T-helper 9 cell (primary cell): ENCODE data around the gene ROCK2.

Source experiments
- DNase-seq: peaks from one replicate; pipeline ENCODE4 v3.0.0-alpha.2; 2020

Gene ROCK2

GRCh38 chr2:11224887-11225286 is 119.5 kb downstream of the ROCK2 start:
- DNase-seq, result no peak

- DNase-seq, result no peak
Measured at GRCh38 chr2:11222845-11223244, 121.6 kb downstream of the ROCK2 start.

GRCh38 chr2:11220445-11220844 is 124.0 kb downstream of the ROCK2 start:
- no peak for DNase-seq

GRCh38 chr2:11215407-11215806 is 129.0 kb downstream of the ROCK2 start:
- no peak for DNase-seq

DNA sequence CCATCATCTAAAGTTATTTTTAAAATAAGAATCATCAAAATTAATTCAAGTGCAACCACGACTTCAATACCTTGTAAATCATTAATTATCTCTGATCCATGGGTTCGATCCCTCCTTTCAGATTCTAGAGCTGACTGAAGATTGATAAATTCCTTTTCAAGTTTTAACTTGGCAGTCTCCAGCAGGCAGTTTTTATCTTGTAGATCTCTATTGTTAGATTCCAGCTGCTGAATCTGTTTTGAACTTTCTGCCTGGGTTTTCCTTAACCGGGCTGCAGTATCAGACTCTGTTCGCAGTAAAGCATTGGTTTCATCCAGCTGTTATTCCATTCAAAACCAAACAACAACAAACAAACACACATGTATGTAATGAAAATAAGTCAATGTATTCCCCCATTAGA is 129.7 kb downstream of the ROCK2 start:
- DNase-seq, result no peak

DNA sequence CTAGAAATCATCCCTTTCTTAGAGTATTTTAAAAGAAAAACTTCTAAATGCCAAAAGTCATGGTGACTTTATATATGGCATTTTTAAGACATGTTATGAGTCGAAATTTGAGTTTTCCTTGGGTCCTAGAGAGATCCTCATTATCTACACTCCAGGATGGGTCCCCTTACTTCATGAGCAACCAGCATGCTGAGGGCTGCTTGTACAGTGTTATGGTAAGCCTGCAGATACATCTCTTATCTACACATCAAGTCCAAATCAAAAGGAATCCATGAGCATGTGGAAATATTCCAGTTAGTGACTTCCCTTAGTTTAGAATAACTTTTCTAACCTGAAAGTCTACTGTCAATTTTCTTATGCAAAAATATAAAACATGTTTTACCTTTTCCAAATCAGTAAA is 130.5 kb downstream of the ROCK2 start:
- no peak for DNase-seq

- no peak for DNase-seq
Measured at GRCh38 chr2:11213090-11213638, 131.3 kb downstream of the ROCK2 start.

- no peak for DNase-seq
Measured at GRCh38 chr2:11212645-11213044, 131.8 kb downstream of the ROCK2 start.

DNA sequence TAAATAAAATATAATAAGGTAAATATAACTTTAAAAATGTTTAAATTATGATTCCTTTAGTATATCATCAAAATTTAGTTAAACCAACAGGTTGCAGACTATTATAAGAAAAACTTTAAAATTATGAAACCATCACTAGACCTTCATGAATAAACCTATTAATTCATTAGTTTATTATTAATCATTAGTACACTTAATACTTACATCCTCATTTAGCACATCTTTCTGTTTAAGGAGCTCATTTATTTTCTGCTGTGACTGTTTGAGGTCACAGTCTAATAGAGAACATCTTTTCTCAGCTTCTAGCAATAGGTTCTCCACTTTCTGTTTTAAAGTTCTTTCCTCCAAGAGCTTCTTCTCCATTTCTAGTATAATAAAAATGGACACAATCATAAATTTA is 136.4 kb downstream of the ROCK2 start:
- no peak for DNase-seq

GRCh38 chr2:11203480-11203879 is 141.0 kb downstream of the ROCK2 start:
- no peak for DNase-seq

GRCh38 chr2:11201969-11202368 is 142.5 kb downstream of the ROCK2 start:
- DNase-seq, result no peak

GRCh38 chr2:11200651-11201050 is 143.8 kb downstream of the ROCK2 start:
- DNase-seq, result no peak

DNA sequence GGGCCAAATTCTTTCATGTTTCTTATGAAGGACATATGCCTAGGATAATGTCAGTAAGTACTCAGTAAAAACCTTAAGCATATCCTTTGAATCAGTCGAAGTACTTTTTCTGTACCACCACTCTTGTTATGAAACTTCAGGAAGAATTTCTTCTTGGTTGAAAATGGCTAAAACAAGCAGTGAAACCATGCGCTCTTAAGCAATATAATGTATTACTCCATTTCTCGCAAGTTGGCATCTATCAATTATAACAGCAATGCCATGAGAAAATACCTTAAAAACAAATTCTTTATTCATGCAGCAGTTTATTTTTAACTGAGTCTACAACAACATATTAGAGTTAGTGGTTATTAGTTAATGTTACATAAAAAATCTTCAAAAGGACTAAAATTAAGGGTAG is 148.2 kb downstream of the ROCK2 start:
- DNase-seq, result no peak

- no peak for DNase-seq
Measured at GRCh38 chr2:11187731-11188130, 156.7 kb downstream of the ROCK2 start.

DNA sequence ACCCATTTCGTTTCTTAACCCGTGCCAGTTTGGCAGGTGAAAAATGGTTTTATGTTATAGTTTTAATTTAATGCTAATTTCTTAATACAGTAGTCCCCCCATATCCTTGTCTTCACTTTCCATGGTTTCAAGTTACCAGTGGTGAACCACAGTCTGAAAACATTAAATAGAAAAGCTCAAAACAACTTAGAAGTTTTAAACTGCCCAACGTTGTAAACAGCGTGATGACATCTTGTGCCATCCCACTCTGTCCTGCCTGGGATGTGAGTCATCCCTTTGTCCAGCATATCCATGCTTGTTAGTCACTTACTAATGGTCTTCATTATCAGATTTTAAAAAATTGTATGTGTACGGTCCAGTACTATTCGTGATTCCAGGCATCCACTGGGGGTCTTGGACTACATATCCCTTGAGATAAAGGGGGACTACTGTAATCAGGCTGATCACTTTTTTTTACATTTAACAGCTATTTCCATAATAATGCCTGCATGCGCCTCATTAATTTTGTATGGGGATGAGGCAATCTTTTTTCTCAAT is 157.3 kb downstream of the ROCK2 start:
- no peak for DNase-seq

DNA sequence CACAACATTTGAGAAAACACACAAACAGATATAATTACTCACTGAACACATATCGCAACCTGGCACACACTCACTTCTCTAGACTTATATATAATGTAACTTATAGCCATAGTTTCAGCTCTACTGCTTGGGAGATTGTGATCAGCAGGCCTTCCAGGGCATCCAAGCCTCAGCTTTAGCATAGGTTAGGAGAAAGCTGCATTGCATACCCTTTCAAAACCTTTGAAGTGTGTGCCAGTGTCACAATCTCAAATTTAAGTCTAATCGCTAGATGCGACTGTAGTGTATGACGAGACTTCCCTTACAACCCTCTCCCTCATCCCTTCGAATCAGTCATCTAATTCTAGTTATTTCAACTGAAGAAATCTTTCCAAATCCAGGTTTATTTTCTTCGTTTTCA is 158.3 kb downstream of the ROCK2 start:
- DNase-seq, result no peak

DNA sequence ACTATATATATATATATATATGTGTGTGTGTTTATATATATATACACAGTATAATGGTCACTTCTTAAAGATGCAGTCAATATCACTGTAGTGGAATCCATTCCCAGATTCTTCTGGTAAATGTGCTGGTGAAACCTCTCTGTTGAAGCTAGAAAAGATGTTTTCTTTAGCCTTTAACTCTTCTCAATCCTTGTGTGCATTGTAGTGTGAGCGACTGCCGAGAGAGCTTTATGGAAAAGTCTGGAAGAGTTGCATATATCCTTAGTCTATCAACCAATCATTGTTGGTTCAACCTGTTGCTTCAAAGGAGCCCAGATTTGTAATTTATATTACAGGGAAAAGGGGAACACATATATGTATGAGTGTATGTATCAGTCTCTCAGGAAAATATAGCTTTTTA is 161.5 kb downstream of the ROCK2 start:
- DNase-seq, result no peak

- no peak for DNase-seq
Measured at GRCh38 chr2:11180653-11181052, 163.8 kb downstream of the ROCK2 start.

GRCh38 chr2:11179899-11180298 is 164.5 kb downstream of the ROCK2 start:
- DNase-seq, result no peak

- no peak for DNase-seq
Measured at GRCh38 chr2:11179196-11179595, 165.2 kb downstream of the ROCK2 start.

DNA sequence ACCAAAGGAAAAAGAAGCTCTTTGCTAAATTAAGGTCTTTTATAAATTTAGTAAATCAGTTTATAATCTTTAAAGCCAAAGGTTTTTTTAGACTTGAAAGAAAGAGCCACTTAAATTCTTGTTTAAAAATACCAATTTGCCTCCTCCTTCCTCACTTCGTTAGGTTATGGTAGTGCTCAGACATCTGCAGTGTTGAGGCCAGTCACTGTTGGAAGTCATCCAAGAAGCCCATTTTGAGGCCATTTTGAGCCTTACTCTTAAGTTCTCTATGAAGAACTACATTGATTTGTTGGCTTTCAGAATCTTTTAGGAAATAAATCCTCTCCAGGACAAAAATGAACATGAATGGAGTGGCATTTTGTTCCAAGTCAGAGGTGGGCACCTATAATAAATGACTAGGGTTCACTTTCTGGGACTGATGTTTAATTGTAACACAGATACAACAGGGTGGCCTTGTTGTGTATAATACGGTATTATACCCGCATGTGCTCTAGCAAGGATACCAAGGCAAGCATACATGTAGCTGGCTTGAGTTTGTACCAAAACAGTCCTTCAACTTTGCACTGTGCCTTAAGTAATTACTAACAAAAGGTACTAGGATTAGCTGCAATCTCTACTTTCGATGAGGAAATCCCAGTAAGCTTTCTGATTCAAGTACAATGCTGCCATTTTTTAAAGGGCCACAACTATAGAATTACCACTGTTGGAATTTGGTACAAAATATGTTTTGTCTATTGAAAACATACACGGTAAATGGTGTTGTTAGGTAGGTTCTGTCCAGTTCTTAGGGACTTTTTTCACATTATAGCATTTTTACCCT is 166.4 kb downstream of the ROCK2 start:
- no peak for DNase-seq

GRCh38 chr2:11175293-11175795 is 169.1 kb downstream of the ROCK2 start:
- no peak for DNase-seq

GRCh38 chr2:11174222-11174621 is 170.2 kb downstream of the ROCK2 start:
- DNase-seq, result no peak

- DNase-seq, result no peak
Measured at GRCh38 chr2:11169333-11169732, 175.1 kb downstream of the ROCK2 start.
